Measurements from ENCODE around the gene ATP8B3. TPM values are rescaled to one million over a fixed set of nuclear protein-coding genes. Genes with fewer than 3 reads are reported as not detected.

ATP8B3 gene
- total RNA-seq, 1 experiment from 2014 or later = 1.0 TPM

GRCh38 chr19:1852581-1853128 is 40.6 kb upstream of the ATP8B3 start:
- no peaks in the 10 kb centered on the region for H3K9me3 ChIP-seq (ENCODE audit: low read length)
- H3K4me3 ChIP-seq (ENCODE audit: low read length) = no peak overlapping the region
- no peaks in the 10 kb centered on the region for H3K9me2 ChIP-seq (replicated peaks; ENCODE audit: insufficient read depth, low read length)
- DNase-seq = no peak
- peaks cover 65% of the 10 kb centered on the region for H3K79me2 ChIP-seq (ENCODE audit: low read length)
- peaks cover 52% of the 10 kb centered on the region for H3K4me1 ChIP-seq (ENCODE audit: low read length)
- no peak overlapping the region for H2AFZ ChIP-seq (ENCODE audit: low read length)
- peak overlapping the region; percentile 49 for H3K27ac ChIP-seq (ENCODE audit: low read length)
- peaks cover 34% of the 10 kb centered on the region for H4K20me1 ChIP-seq (ENCODE audit: insufficient read depth, low read depth, low read length)
- H3K4me2 ChIP-seq (ENCODE audit: low read depth, low read length, poor library complexity, severe bottlenecking) = peak overlapping the region; percentile 25
- H3K36me3 ChIP-seq (ENCODE audit: insufficient read depth, low read length) = no peaks in the 10 kb centered on the region; the same call in 1 of the 2 replicates
- peak overlapping the region; percentile 53 for H3K9ac ChIP-seq (ENCODE audit: low read length)
- H3K27me3 ChIP-seq (ENCODE audit: low read length) = no peaks in the 10 kb centered on the region

- Histone ChIP-seq H3K9ac (ENCODE audit: low read length) (no peak overlapping the region), H3K9me2 (replicated peaks; ENCODE audit: insufficient read depth, low read length) (no peaks in the 10 kb centered on the region), H3K79me2 (ENCODE audit: low read length) (peaks cover 65% of the 10 kb centered on the region), H3K4me1 (ENCODE audit: low read length) (peaks cover 50% of the 10 kb centered on the region), H3K9me3 (ENCODE audit: low read length) (no peaks in the 10 kb centered on the region), H3K36me3 (ENCODE audit: insufficient read depth, low read length) (no peaks in the 10 kb centered on the region; the same call in 1 of the 2 replicates), H2AFZ (ENCODE audit: low read length) (no peak overlapping the region), H3K27ac (ENCODE audit: low read length) (no peak overlapping the region), H4K20me1 (ENCODE audit: insufficient read depth, low read depth, low read length) (peaks cover 41% of the 10 kb centered on the region), H3K4me3 (ENCODE audit: low read length) (no peak overlapping the region), H3K4me2 (ENCODE audit: low read depth, low read length, poor library complexity, severe bottlenecking) (no peak overlapping the region), H3K27me3 (ENCODE audit: low read length) (no peaks in the 10 kb centered on the region)
- no peak for DNase-seq
Observed at GRCh38 chr19:1851654-1852580, 39.8 kb upstream of the ATP8B3 start.

- H3K27ac ChIP-seq (ENCODE audit: low read length) = no peak overlapping the region
- H3K9me2 ChIP-seq (replicated peaks; ENCODE audit: insufficient read depth, low read length) = no peaks in the 10 kb centered on the region
Observed at GRCh38 chr19:1850809-1851653, 39.0 kb upstream of the ATP8B3 start.

GRCh38 chr19:1849886-1850398 is 37.9 kb upstream of the ATP8B3 start:
- H3K4me1 ChIP-seq (ENCODE audit: low read length) = peaks cover 39% of the 10 kb centered on the region
- H3K4me3 ChIP-seq (ENCODE audit: low read length) = no peak overlapping the region
- no peak overlapping the region for H3K27ac ChIP-seq (ENCODE audit: low read length)
- no peak overlapping the region for H2AFZ ChIP-seq (ENCODE audit: low read length)
- H3K4me2 ChIP-seq (ENCODE audit: low read depth, low read length, poor library complexity, severe bottlenecking) = no peak overlapping the region
- no peaks in the 10 kb centered on the region for H3K27me3 ChIP-seq (ENCODE audit: low read length)
- peaks cover 65% of the 10 kb centered on the region for H3K79me2 ChIP-seq (ENCODE audit: low read length)
- H3K9me3 ChIP-seq (ENCODE audit: low read length) = no peaks in the 10 kb centered on the region
- peaks cover 46% of the 10 kb centered on the region for H4K20me1 ChIP-seq (ENCODE audit: insufficient read depth, low read depth, low read length)
- no peaks in the 10 kb centered on the region for H3K9me2 ChIP-seq (replicated peaks; ENCODE audit: insufficient read depth, low read length)
- DNase-seq = no peak
- H3K36me3 ChIP-seq (ENCODE audit: insufficient read depth, low read length) = peaks cover 3% of the 10 kb centered on the region; the same call in 1 of the 2 replicates
- no peak overlapping the region for H3K9ac ChIP-seq (ENCODE audit: low read length)

More at GRCh38 chr19:1850809-1851653, 39.0 kb upstream of the ATP8B3 start:
- DNase-seq = no peak
- Histone ChIP-seq H2AFZ (ENCODE audit: low read length) (no peak overlapping the region), H3K79me2 (ENCODE audit: low read length) (peaks cover 65% of the 10 kb centered on the region), H3K4me1 (ENCODE audit: low read length) (peaks cover 50% of the 10 kb centered on the region), H3K36me3 (ENCODE audit: insufficient read depth, low read length) (no peaks in the 10 kb centered on the region; the same call in 1 of the 2 replicates), H3K4me3 (ENCODE audit: low read length) (no peak overlapping the region), H3K9me3 (ENCODE audit: low read length) (no peaks in the 10 kb centered on the region), H3K27me3 (ENCODE audit: low read length) (no peaks in the 10 kb centered on the region), H3K9ac (ENCODE audit: low read length) (no peak overlapping the region), H3K4me2 (ENCODE audit: low read depth, low read length, poor library complexity, severe bottlenecking) (no peak overlapping the region), H4K20me1 (ENCODE audit: insufficient read depth, low read depth, low read length) (peaks cover 44% of the 10 kb centered on the region)

- Histone ChIP-seq H3K4me3 (ENCODE audit: low read length) (peak overlapping the region; percentile 100; the same call in 1 of the 2 replicates), H3K27ac (ENCODE audit: low read length) (no peak overlapping the region), H3K9me2 (replicated peaks; ENCODE audit: insufficient read depth, low read length) (no peaks in the 10 kb centered on the region), H3K4me1 (ENCODE audit: low read length) (peaks cover 31% of the 10 kb centered on the region), H3K4me2 (ENCODE audit: low read depth, low read length, poor library complexity, severe bottlenecking) (peak overlapping the region; percentile 99), H3K27me3 (ENCODE audit: low read length) (no peaks in the 10 kb centered on the region), H4K20me1 (ENCODE audit: insufficient read depth, low read depth, low read length) (peaks cover 45% of the 10 kb centered on the region), H2AFZ (ENCODE audit: low read length) (no peak overlapping the region), H3K79me2 (ENCODE audit: low read length) (peaks cover 65% of the 10 kb centered on the region), H3K9ac (ENCODE audit: low read length) (no peak overlapping the region), H3K9me3 (ENCODE audit: low read length) (no peaks in the 10 kb centered on the region), H3K36me3 (ENCODE audit: insufficient read depth, low read length) (peaks cover 3% of the 10 kb centered on the region; the same call in 1 of the 2 replicates)
- no peak for DNase-seq
Observed at GRCh38 chr19:1849132-1849474, 37.0 kb upstream of the ATP8B3 start.

- DNase-seq = peak; percentile 99
- Histone ChIP-seq H3K4me3 (ENCODE audit: low read length) (peak within 1 kb of the TSS; percentile 100), H3K27ac (ENCODE audit: low read length) (peak within 1 kb of the TSS; percentile 93), H3K36me3 (ENCODE audit: insufficient read depth, low read length) (peaks cover 3% of the 10 kb centered on the region; the same call in 1 of the 2 replicates), H2AFZ (ENCODE audit: low read length) (no peak within 1 kb of the TSS), H3K4me1 (ENCODE audit: low read length) (peaks cover 26% of the 10 kb centered on the region), H4K20me1 (ENCODE audit: insufficient read depth, low read depth, low read length) (peaks cover 47% of the 10 kb centered on the region), H3K9me3 (ENCODE audit: low read length) (no peaks in the 10 kb centered on the region), H3K4me2 (ENCODE audit: low read depth, low read length, poor library complexity, severe bottlenecking) (peak within 1 kb of the TSS; percentile 99), H3K9me2 (replicated peaks; ENCODE audit: insufficient read depth, low read length) (no peaks in the 10 kb centered on the region), H3K79me2 (ENCODE audit: low read length) (peaks cover 66% of the 10 kb centered on the region), H3K9ac (ENCODE audit: low read length) (peak within 1 kb of the TSS; percentile 92), H3K27me3 (ENCODE audit: low read length) (no peaks in the 10 kb centered on the region)
Observed at GRCh38 chr19:1848399-1849131, 36.5 kb upstream of the ATP8B3 start, which contains the start of gene REXO1. REXO1 (minus strand) TSS chr19:1848483; CDS start chr19:1848358, 125 bp downstream.

GRCh38 chr19:1847684-1848398 is 35.8 kb upstream of the ATP8B3 start:
- Histone ChIP-seq H3K36me3 (ENCODE audit: insufficient read depth, low read length) (peaks cover 3% of the 10 kb centered on the region; the same call in 1 of the 2 replicates), H3K9ac (ENCODE audit: low read length) (peak overlapping the region; percentile 92), H3K4me2 (ENCODE audit: low read depth, low read length, poor library complexity, severe bottlenecking) (peak overlapping the region; percentile 99), H2AFZ (ENCODE audit: low read length) (no peak overlapping the region), H3K9me3 (ENCODE audit: low read length) (no peaks in the 10 kb centered on the region), H4K20me1 (ENCODE audit: insufficient read depth, low read depth, low read length) (peaks cover 44% of the 10 kb centered on the region), H3K79me2 (ENCODE audit: low read length) (peaks cover 68% of the 10 kb centered on the region), H3K27me3 (ENCODE audit: low read length) (no peaks in the 10 kb centered on the region), H3K27ac (ENCODE audit: low read length) (peak overlapping the region; percentile 93), H3K4me1 (ENCODE audit: low read length) (peaks cover 20% of the 10 kb centered on the region), H3K9me2 (replicated peaks; ENCODE audit: insufficient read depth, low read length) (no peaks in the 10 kb centered on the region), H3K4me3 (ENCODE audit: low read length) (peak overlapping the region; percentile 100)
- DNase-seq = peak; percentile 72
